COR-L47 (cell line): ENCODE measurements around the gene ESYT3.
"Not testable (repeated sequence)": the region's sequence is repeated elsewhere in the genome, so short reads cannot be mapped to it uniquely, and the experiment has no call there.

ENCODE experiments used
- DNase-seq: peaks from one replicate; lab custom pipeline; 2025; lab: John Stamatoyannopoulos, UW

The ESYT3 gene

GRCh38 chr3:138443091-138443490 lies 8.7 kb downstream of the ESYT3 start:
- DNase-seq, result no peak

GRCh38 chr3:138443521-138444503 lies 9.4 kb downstream of the ESYT3 start:
- DNase-seq, result no peak

DNA sequence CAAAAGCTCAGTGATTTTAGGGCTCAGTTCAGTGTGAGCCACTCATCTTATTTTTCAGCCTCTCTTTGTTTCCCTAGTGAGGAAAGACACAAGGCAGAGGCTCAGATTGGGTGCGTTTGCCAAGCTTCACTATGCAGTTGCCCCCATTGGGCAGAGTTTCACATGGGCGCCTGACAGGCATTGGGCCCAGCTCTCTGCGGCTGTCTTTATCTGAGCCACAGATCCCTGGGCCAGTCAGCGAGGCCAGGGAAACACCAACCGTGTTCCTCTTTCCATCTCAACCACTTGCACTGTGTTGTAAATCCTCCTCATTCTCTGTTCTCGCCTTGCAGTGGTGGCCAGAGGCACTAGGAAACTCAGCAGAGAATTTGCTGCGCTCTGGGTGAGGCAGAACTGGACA lies 10.8 kb downstream of the ESYT3 start:
- DNase-seq, result no peak

DNA sequence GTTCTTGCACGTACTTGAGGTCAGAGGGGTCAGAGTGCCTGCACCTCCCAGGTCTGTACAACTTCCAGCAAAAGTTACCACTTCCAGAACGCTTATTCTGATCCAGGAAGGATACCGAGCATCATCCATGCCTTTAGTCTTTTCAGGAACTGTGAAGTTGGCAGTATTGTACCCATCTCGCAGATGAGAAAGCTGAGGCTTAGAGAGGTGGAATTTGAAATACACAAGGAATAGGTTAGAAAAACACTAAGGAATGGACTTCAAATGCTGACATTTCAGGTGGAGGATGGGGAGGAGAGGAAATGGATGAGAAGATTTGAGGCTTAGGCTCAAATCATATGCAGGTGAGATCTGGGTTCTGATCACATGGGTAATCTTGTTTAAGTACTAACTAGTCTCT lies 11.2 kb downstream of the ESYT3 start:
- DNase-seq, result no peak

GRCh38 chr3:138448631-138449030 lies 14.2 kb downstream of the ESYT3 start:
- DNase-seq, result no peak

DNA sequence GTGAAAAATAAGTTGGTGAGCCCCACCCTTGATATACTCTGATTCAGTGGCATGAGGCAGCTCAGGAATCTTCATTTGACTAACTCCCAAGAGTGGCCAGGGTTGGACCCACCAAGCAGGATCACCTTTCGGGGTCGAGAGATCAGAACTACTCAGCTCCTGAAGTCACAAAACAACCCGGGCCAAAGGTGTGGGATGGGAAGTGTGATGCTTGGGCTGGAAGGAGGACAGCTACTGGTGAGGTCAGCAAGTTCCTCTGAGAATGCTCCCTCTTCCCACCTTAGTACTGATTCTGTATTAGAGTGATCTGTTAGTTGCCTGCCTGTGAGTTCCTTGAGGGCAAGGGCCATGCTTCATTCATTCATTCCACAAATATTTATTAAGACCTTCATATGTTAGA lies 15.1 kb downstream of the ESYT3 start:
- no peak for DNase-seq

DNA sequence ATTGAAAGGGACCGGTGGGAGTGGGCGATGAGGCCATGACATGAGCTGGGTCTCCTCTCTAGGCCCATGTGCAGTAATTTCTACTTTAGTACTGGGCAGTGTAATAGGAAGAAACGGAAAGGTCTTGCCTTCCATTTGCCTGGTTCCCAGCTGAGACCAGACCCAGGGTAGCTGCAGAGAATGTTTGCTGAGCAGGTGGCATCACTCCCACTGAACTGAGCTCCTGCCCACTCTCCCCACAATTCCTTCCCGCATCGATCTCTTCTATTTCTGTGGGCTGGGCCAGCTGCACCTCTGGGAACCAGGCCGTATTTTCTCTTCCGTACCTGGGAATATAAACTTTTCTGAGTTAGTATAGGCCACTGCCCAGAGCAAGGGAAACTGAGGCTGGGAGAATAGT lies 15.8 kb downstream of the ESYT3 start:
- DNase-seq, result no peak

DNA sequence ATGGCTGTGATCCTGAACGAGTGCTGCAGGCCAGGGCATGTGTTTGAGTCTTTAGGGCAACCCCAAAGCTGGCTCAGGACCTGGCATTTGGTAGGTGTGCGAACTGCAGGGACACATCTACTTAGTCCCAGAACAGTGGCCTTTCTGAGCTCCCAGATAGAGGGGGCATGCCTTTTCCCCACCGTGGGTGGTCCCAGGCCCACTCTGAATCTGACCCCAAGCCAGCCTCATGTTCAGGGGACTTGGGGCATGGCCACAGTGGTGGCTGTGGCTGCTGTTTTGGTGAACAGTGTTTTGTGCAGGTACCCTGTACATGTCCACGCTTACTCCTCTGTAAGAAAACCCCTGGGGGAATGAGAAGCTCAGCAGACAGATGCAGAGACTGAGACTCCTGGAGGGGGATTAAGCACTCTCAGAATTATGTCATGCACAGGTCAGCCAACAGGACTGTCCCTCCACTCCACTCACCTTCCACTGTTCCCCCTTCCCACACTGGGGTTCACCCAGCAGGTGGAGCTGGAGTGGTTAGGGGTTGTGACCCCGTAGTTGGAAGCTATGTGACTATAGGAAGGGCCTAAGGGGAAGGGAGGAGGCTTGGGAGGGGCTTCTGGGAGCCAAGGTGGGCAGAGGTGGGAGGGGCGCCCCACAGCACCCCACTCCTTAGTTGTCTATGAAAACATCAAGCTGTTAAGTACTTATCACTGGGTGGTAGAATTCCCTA lies 16.4 kb downstream of the ESYT3 start:
- DNase-seq, result no peak

GRCh38 chr3:138451595-138452162 lies 17.3 kb downstream of the ESYT3 start:
- DNase-seq, result no peak

DNA sequence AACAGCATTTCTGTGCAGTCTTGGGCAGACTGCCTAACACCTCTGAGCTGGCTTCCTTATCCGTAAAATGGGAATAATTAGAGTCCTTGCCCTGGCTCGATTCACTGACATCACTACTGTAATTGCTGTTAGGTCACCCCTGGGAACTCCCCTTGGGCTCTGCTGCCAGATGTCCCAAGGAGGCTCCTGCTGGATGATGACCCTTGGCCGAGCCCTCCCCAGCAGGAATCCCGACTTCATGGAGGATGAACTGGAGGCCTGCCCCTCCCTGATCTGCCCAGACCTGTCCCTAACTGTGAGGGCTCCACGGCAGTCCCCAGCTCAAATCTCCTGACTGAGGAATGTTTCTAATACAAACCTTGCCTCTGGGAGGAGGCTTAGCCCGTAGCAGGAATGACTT lies 18.0 kb downstream of the ESYT3 start:
- DNase-seq, result no peak

- DNase-seq, result not testable (repeated sequence)
Measured at GRCh38 chr3:138453940-138454339, 19.5 kb downstream of the ESYT3 start.

GRCh38 chr3:138455801-138456716 lies 21.6 kb downstream of the ESYT3 start:
- DNase-seq, result no peak

GRCh38 chr3:138456961-138457862 lies 22.8 kb downstream of the ESYT3 start:
- no peak for DNase-seq

DNA sequence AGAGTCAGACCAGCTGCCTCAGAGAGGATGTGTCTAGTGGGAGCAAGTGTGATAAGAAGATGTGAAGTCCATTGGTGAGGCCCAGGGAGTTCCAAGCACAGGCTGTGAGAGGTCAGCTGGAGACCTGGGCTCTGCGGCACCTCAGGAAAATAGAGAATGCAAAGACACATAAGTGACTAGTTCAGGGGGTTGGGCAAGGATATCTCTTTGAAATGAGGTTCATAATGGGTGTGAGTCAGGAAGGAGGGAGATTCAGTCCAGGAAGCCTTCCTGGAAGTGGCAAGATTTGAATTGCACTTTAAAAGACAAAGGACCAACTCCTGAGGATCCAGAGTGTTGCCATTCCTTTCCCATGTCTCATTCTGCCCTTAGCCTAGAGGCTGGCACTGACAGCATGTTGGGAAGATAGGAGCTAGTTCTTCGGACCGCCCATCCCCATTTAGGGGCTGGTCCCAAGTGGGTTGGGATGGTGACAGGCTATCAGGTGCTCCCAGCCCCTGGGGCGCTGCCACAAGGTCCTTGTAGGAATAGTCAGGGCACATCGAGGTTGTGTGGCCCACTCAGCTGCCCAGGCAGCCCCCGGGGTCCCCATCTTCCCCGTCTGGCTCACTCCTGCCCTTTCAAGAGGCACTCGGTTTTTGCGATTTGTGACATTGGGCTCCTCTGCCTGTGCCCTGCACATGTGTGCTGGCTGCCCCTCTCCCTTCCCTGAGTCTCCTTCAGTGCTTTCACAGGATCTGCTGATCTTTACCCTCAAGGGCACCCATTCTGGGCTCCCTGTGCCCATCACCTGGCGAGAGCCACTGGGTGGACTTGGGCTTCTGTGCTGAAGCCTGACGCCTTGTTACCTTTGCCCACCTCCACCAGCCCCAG lies 23.7 kb downstream of the ESYT3 start:
- DNase-seq, result no peak

DNA sequence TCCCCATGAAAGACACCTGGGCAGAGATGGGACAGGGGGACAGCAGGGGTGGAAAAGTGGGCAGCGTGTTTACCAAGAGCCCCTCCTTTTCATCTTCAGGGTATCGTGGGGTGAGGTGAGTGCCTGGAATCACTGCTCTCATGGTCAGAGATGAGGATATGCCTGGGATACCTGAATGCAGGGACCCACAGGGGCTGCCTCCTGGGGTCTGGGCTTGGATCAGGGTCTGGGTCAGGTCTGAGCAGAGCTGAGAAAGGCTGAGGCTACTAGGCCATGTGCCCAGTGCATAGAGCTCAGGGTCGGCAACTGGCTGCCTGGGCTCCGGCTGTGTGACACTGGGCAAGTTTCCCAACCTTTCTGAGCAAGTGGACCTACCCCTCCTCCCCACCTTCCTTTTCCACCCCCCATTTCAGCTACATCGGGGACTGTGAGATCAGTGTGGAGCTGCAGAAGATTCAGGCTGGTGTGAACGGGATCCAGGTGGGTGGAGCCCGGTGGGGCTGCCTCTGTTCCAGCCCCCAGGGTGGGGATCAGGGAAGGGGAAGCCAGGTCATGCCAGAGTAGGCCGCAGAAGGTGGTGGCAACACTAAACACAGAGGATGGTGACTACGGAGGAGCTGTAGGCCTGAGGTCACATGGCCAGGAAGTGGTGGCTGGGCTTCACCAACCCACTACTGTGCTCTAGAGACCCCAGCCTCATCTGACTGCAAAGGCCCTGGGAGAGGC lies 24.5 kb downstream of the ESYT3 start:
- DNase-seq, result no peak

GRCh38 chr3:138459619-138460535 lies 25.5 kb downstream of the ESYT3 start:
- DNase-seq, result no peak

DNA sequence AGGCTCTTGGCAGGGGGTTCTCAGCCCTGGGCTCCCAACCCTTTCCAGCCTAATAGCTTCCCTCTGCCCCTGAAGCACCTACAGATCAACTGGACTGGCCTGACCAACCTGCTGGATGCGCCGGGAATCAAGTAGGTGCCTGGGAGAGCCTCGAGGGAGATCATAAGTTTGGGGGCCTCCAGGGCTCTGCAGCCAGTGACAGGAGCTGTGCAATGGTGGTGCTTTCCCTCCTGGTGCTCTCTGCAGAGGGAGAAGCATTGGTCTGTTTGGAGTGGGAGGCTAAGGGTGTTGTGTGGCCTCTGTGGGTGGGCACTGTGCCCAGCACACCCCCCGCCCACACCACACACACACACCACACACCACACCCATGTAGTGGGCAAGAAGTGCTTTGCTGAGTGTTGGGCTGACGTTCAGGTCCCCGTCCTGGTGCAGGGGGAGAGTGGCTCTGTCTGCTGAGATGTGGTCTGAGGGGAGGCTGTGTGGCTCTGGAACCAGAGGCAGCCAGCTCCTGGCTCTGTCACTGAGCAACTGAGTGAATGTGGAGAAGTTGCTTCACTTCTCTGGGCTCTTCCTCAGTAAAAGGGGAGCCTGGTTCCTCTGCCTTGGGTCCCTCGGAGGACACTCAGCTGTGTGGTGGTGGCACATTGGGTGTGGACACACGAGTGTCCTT lies 26.3 kb downstream of the ESYT3 start:
- no peak for DNase-seq
